GM23338 (cell line): Measurements from ENCODE around the gene PTPRN2. TPM values are rescaled to one million over a fixed set of nuclear protein-coding genes. Genes with fewer than 3 reads are reported as not detected.

Experiments used
- ATAC-seq: fragments of 200-7000 bp; cut with Tn5 transposase; 3 replicates; pipeline ENCODE4 v1.9.1; 2020
- DNase-seq: peaks from one replicate; pipeline ENCODE4 v3.0.0-alpha.2; 2015; ENCODE audit warnings: low spot score
- H2AFZ ChIP-seq: fragments of 200-600 bp; sonication (generic); 2 replicates; pipeline ENCODE4 v1.8.0; 2016; ENCODE audit warnings: antibody characterized with exemption, mild to moderate bottlenecking, moderate library complexity
- H3F3A ChIP-seq: fragments of 200-600 bp; sonication (generic); replicated peaks from 2 replicates; pipeline ENCODE4 v1.8.0; 2017; ENCODE audit warnings: antibody characterized with exemption, mixed run types, low read depth
- H3K27ac ChIP-seq: fragments of 200-600 bp; sonication (generic); 2 replicates; pipeline ENCODE4 v1.6.1; 2016; ENCODE audit warnings: low read depth
- H3K27me3 ChIP-seq: fragments of 200-600 bp; sonication (generic); 2 replicates; pipeline ENCODE4 v1.8.0; 2016; ENCODE audit warnings: mild to moderate bottlenecking, mixed run types, moderate library complexity; ENCODE audit not compliant: insufficient read depth
- H3K36me3 ChIP-seq: fragments of 200-600 bp; sonication (generic); 2 replicates; pipeline ENCODE4 v1.8.0; 2016; ENCODE audit warnings: mild to moderate bottlenecking; ENCODE audit not compliant: insufficient read depth
- H3K4me1 ChIP-seq: fragments of 200-600 bp; sonication (generic); 2 replicates; pipeline ENCODE4 v1.8.0; 2016; ENCODE audit warnings: mild to moderate bottlenecking, moderate library complexity; ENCODE audit not compliant: insufficient read depth
- H3K4me2 ChIP-seq: fragments of 200-600 bp; sonication (generic); 2 replicates; pipeline ENCODE4 v1.7.1; 2017; ENCODE audit warnings: mixed run types
- H3K4me3 ChIP-seq: fragments of 200-600 bp; sonication (generic); 2 replicates; pipeline ENCODE4 v1.6.1; 2016; ENCODE audit warnings: mixed run types
- H3K79me2 ChIP-seq: fragments of 200-600 bp; sonication (generic); replicated peaks from 2 replicates; pipeline ENCODE4 v1.8.0; 2017; ENCODE audit warnings: mild to moderate bottlenecking; ENCODE audit not compliant: insufficient read depth
- H3K9me2 ChIP-seq: fragments of 200-600 bp; sonication (generic); 2 replicates; pipeline ENCODE4 v1.8.0; 2017; ENCODE audit not compliant: insufficient read depth
- H4K20me1 ChIP-seq: fragments of 200-600 bp; sonication (generic); replicated peaks from 2 replicates; pipeline ENCODE4 v1.8.0; 2017; ENCODE audit warnings: mild to moderate bottlenecking; ENCODE audit not compliant: insufficient read depth
- H3K27ac Mint-ChIP-seq: 2 replicates; pipeline ENCODE4 v1.8.0; 2020; ENCODE audit warnings: inconsistent platforms, mild to moderate bottlenecking, moderate library complexity, mixed read lengths
- H3K27me3 Mint-ChIP-seq: 3 replicates; pipeline ENCODE4 v1.8.0; 2022; ENCODE audit warnings: low read depth, mild to moderate bottlenecking, moderate library complexity, mixed read lengths, inconsistent platforms; ENCODE audit not compliant: insufficient read depth, poor library complexity
- H3K36me3 Mint-ChIP-seq: 3 replicates; pipeline ENCODE4 v1.8.0; 2021; ENCODE audit warnings: low read depth, mild to moderate bottlenecking, inconsistent platforms, moderate library complexity, mixed read lengths
- H3K4me1 Mint-ChIP-seq: 3 replicates; pipeline ENCODE4 v1.8.0; 2020; ENCODE audit warnings: mild to moderate bottlenecking, inconsistent platforms, mixed read lengths
- H3K4me3 Mint-ChIP-seq: 3 replicates; pipeline ENCODE4 v1.8.0; 2021; ENCODE audit warnings: moderate library complexity, mild to moderate bottlenecking, inconsistent platforms, mixed read lengths
- H3K9me3 Mint-ChIP-seq: 3 replicates; pipeline ENCODE4 v1.8.0; 2020; ENCODE audit warnings: moderate library complexity, mild to moderate bottlenecking, inconsistent platforms, mixed read lengths
- CREB1 ChIP-seq: fragments of 250-450 bp; sonication (Bioruptor Pico); IDR thresholded peaks from 2 replicates; pipeline ENCODE4 v1.5.0; 2020; ENCODE audit warnings: low read depth, mild to moderate bottlenecking, moderate library complexity
- EZH2phosphoT487 ChIP-seq: fragments of 200-600 bp; sonication (generic); IDR thresholded peaks from one replicate; pipeline ENCODE4 v1.8.1; 2018; ENCODE audit warnings: antibody characterized with exemption; ENCODE audit not compliant: unreplicated experiment
- JUNB ChIP-seq: IDR thresholded peaks from one replicate; pipeline ENCODE4 v1.6.1; 2016; ENCODE audit warnings: antibody characterized with exemption; ENCODE audit not compliant: unreplicated experiment
- NANOG ChIP-seq: IDR thresholded peaks from 2 replicates; pipeline ENCODE4 v1.6.1; 2016; ENCODE audit warnings: antibody characterized with exemption, borderline replicate concordance
- POLR2AphosphoS5 ChIP-seq: IDR thresholded peaks from 2 replicates; pipeline ENCODE4 v1.6.1; 2016; ENCODE audit warnings: antibody characterized with exemption, low read depth
- STAT1 ChIP-seq: IDR thresholded peaks from one replicate; pipeline ENCODE4 v1.6.1; 2016; ENCODE audit warnings: antibody characterized with exemption; ENCODE audit not compliant: unreplicated experiment
- ZNF331 ChIP-seq: fragments of 250-450 bp; sonication (Bioruptor Pico); IDR thresholded peaks from 2 replicates; pipeline ENCODE4 v1.5.0; 2020; ENCODE audit warnings: low read depth, mild to moderate bottlenecking, moderate library complexity
- polyA plus RNA-seq: library from polyadenylated mRNA; unstranded; fragments of >200 nt; fragmentation: Nextera tagmentation; extraction: Ambion mirVana; gene quantifications from 2 replicates; pipeline ENCODE4 v1.2.1, GENCODE V29; 2016
- total RNA-seq: library from RNA; depleted of rRNA; stranded (reverse); fragments of >200 nt; shearing (Covaris generic); gene quantifications from 2 replicates; pipeline ENCODE4 v1.2.3, GENCODE V29; 2014
- TF ChIP-seq, protein P1 (sequence below): IDR thresholded peaks from one replicate; pipeline ENCODE4 v1.6.1; 2018; ENCODE audit warnings: antibody characterized with exemption; ENCODE audit not compliant: unreplicated experiment
- TF ChIP-seq, protein P2 (sequence below): IDR thresholded peaks from 2 replicates; pipeline ENCODE4 v1.6.1; 2016; ENCODE audit warnings: antibody characterized with exemption
- TF ChIP-seq, protein P3 (sequence below): fragments of 250-450 bp; sonication (Bioruptor Pico); IDR thresholded peaks from 2 replicates; pipeline ENCODE4 v1.5.0; 2020; ENCODE audit warnings: mild to moderate bottlenecking, moderate library complexity

Gene PTPRN2
- total and polyA plus RNA-seq, 2 experiments from 2014 or later: 0.87 to 4.0 TPM

DNA sequence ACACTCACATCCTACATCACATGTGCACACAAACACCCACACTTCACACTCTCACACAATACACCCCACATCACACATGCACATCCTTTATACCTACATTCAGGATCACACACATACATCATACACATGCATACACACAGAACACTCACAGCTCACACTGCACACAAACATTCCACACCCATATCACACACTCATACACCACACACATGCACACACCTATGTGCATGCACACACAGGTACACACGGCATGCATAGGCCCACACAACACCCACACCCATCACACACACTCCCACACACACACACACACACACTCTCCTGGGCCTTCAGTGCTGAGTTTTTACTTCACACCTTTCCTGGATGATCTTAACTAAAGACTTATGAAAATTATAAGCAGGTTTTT, 1030.4 kb downstream of the PTPRN2 start:
- Mint-ChIP-seq H3K9me3 (peaks cover 15% of the 10 kb centered on the region), H3K27ac (no peak overlapping the region), H3K4me3 (no peak overlapping the region), H3K36me3 (peaks cover 30% of the 10 kb centered on the region), H3K4me1 (no peaks in the 10 kb centered on the region), H3K27me3 (peaks cover 14% of the 10 kb centered on the region)
- Histone ChIP-seq H3K36me3 (no peaks in the 10 kb centered on the region), H3K27me3 (no peaks in the 10 kb centered on the region), H4K20me1 (no peaks in the 10 kb centered on the region), H3K4me2 (no peak overlapping the region), H3F3A (peaks cover 11% of the 10 kb centered on the region), H3K4me1 (no peaks in the 10 kb centered on the region), H3K4me3 (no peak overlapping the region), H3K9me2 (no peaks in the 10 kb centered on the region), H3K79me2 (no peaks in the 10 kb centered on the region), H2AFZ (no peak overlapping the region), H3K27ac (no peak overlapping the region)
- TF ChIP-seq STAT1: no peak
- no peak for TF ChIP-seq NANOG
- TF ChIP-seq, protein P1, sequence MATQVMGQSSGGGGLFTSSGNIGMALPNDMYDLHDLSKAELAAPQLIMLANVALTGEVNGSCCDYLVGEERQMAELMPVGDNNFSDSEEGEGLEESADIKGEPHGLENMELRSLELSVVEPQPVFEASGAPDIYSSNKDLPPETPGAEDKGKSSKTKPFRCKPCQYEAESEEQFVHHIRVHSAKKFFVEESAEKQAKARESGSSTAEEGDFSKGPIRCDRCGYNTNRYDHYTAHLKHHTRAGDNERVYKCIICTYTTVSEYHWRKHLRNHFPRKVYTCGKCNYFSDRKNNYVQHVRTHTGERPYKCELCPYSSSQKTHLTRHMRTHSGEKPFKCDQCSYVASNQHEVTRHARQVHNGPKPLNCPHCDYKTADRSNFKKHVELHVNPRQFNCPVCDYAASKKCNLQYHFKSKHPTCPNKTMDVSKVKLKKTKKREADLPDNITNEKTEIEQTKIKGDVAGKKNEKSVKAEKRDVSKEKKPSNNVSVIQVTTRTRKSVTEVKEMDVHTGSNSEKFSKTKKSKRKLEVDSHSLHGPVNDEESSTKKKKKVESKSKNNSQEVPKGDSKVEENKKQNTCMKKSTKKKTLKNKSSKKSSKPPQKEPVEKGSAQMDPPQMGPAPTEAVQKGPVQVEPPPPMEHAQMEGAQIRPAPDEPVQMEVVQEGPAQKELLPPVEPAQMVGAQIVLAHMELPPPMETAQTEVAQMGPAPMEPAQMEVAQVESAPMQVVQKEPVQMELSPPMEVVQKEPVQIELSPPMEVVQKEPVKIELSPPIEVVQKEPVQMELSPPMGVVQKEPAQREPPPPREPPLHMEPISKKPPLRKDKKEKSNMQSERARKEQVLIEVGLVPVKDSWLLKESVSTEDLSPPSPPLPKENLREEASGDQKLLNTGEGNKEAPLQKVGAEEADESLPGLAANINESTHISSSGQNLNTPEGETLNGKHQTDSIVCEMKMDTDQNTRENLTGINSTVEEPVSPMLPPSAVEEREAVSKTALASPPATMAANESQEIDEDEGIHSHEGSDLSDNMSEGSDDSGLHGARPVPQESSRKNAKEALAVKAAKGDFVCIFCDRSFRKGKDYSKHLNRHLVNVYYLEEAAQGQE: no peak
- no peak for TF ChIP-seq ZNF331
- TF ChIP-seq, protein P2, sequence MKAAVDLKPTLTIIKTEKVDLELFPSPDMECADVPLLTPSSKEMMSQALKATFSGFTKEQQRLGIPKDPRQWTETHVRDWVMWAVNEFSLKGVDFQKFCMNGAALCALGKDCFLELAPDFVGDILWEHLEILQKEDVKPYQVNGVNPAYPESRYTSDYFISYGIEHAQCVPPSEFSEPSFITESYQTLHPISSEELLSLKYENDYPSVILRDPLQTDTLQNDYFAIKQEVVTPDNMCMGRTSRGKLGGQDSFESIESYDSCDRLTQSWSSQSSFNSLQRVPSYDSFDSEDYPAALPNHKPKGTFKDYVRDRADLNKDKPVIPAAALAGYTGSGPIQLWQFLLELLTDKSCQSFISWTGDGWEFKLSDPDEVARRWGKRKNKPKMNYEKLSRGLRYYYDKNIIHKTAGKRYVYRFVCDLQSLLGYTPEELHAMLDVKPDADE: no peak
- TF ChIP-seq EZH2phosphoT487: no peak
- ATAC-seq (no peak), DNase-seq (no peak)

DNA sequence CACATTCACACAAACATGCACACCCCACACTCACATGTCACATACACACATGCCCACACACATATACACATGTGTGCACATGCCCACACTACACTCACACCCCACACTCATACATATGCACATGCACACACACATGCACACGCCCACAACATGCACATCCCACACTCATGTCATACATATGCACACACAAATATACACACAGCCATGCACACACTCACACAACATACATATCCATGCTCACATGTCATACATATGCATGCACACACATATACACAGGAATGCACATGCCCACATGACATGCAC, 1031.0 kb downstream of the PTPRN2 start:
- Histone ChIP-seq H3K4me1 (no peaks in the 10 kb centered on the region), H3K9me2 (no peaks in the 10 kb centered on the region), H2AFZ (no peak overlapping the region), H3K36me3 (no peaks in the 10 kb centered on the region), H3K4me2 (no peak overlapping the region), H3K27ac (no peak overlapping the region), H3K79me2 (no peaks in the 10 kb centered on the region), H3F3A (peaks cover 11% of the 10 kb centered on the region), H4K20me1 (no peaks in the 10 kb centered on the region), H3K4me3 (no peak overlapping the region), H3K27me3 (no peaks in the 10 kb centered on the region)
- Mint-ChIP-seq H3K27me3 (peaks cover 14% of the 10 kb centered on the region), H3K4me1 (no peaks in the 10 kb centered on the region), H3K27ac (no peak overlapping the region), H3K36me3 (peaks cover 34% of the 10 kb centered on the region), H3K4me3 (no peak overlapping the region), H3K9me3 (peaks cover 20% of the 10 kb centered on the region)
- DNase-seq (no peak), ATAC-seq (no peak)
- TF ChIP-seq POLR2AphosphoS5: no peak
- TF ChIP-seq, protein P3, sequence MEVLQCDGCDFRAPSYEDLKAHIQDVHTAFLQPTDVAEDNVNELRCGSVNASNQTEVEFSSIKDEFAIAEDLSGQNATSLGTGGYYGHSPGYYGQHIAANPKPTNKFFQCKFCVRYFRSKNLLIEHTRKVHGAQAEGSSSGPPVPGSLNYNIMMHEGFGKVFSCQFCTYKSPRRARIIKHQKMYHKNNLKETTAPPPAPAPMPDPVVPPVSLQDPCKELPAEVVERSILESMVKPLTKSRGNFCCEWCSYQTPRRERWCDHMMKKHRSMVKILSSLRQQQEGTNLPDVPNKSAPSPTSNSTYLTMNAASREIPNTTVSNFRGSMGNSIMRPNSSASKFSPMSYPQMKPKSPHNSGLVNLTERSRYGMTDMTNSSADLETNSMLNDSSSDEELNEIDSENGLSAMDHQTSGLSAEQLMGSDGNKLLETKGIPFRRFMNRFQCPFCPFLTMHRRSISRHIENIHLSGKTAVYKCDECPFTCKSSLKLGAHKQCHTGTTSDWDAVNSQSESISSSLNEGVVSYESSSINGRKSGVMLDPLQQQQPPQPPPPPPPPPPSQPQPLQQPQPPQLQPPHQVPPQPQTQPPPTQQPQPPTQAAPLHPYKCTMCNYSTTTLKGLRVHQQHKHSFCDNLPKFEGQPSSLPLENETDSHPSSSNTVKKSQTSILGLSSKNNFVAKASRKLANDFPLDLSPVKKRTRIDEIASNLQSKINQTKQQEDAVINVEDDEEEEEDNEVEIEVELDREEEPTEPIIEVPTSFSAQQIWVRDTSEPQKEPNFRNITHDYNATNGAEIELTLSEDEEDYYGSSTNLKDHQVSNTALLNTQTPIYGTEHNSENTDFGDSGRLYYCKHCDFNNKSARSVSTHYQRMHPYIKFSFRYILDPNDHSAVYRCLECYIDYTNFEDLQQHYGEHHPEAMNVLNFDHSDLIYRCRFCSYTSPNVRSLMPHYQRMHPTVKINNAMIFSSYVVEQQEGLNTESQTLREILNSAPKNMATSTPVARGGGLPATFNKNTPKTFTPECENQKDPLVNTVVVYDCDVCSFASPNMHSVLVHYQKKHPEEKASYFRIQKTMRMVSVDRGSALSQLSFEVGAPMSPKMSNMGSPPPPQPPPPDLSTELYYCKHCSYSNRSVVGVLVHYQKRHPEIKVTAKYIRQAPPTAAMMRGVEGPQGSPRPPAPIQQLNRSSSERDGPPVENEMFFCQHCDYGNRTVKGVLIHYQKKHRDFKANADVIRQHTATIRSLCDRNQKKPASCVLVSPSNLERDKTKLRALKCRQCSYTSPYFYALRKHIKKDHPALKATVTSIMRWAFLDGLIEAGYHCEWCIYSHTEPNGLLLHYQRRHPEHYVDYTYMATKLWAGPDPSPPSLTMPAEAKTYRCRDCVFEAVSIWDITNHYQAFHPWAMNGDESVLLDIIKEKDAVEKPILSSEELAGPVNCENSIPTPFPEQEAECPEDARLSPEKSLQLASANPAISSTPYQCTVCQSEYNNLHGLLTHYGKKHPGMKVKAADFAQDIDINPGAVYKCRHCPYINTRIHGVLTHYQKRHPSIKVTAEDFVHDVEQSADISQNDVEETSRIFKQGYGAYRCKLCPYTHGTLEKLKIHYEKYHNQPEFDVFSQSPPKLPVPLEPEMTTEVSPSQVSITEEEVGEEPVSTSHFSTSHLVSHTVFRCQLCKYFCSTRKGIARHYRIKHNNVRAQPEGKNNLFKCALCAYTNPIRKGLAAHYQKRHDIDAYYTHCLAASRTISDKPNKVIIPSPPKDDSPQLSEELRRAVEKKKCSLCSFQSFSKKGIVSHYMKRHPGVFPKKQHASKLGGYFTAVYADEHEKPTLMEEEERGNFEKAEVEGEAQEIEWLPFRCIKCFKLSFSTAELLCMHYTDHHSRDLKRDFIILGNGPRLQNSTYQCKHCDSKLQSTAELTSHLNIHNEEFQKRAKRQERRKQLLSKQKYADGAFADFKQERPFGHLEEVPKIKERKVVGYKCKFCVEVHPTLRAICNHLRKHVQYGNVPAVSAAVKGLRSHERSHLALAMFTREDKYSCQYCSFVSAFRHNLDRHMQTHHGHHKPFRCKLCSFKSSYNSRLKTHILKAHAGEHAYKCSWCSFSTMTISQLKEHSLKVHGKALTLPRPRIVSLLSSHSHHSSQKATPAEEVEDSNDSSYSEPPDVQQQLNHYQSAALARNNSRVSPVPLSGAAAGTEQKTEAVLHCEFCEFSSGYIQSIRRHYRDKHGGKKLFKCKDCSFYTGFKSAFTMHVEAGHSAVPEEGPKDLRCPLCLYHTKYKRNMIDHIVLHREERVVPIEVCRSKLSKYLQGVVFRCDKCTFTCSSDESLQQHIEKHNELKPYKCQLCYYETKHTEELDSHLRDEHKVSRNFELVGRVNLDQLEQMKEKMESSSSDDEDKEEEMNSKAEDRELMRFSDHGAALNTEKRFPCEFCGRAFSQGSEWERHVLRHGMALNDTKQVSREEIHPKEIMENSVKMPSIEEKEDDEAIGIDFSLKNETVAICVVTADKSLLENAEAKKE: no peak
- TF ChIP-seq CREB1 (CRISPR knock-in tag): no peak
- TF ChIP-seq, protein P2: no peak
- TF ChIP-seq JUNB: no peak
